ENCODE results near the gene ARHGAP6.

The ARHGAP6 gene

GRCh38 chrX:11665168-11666111 lies at the start of gene ARHGAP6:
TSS of gene ARHGAP6 (minus strand) at chrX:11665920. CDS start at chrX:11664828, 1,092 bp downstream.
- no peak for DNase-seq

GRCh38 chrX:11704725-11705495 lies 39.2 kb upstream of the ARHGAP6 start:
- no peak for DNase-seq

GRCh38 chrX:11703855-11704254 lies 38.1 kb upstream of the ARHGAP6 start:
- no peak for DNase-seq

- DNase-seq: no peak
Measured at GRCh38 chrX:11702965-11703631, 37.4 kb upstream of the ARHGAP6 start.

GRCh38 chrX:11702420-11702819 lies 36.7 kb upstream of the ARHGAP6 start:
- DNase-seq: no peak

- DNase-seq: no peak
Measured at GRCh38 chrX:11698702-11699101, 33.0 kb upstream of the ARHGAP6 start.

GRCh38 chrX:11688201-11688600 lies 22.5 kb upstream of the ARHGAP6 start:
- no peak for DNase-seq

- DNase-seq: no peak
Measured at GRCh38 chrX:11687157-11687556, 21.4 kb upstream of the ARHGAP6 start.

- no peak for DNase-seq
Measured at GRCh38 chrX:11683057-11683456, 17.3 kb upstream of the ARHGAP6 start.

- no peak for DNase-seq
Measured at GRCh38 chrX:11678158-11678557, 12.4 kb upstream of the ARHGAP6 start.

GRCh38 chrX:11672213-11672612 lies 6.5 kb upstream of the ARHGAP6 start:
- no peak for DNase-seq

GRCh38 chrX:11670316-11670715 lies 4.6 kb upstream of the ARHGAP6 start:
- DNase-seq: no peak

GRCh38 chrX:11666952-11667685 lies 1.4 kb upstream of the ARHGAP6 start:
- DNase-seq: no peak

- DNase-seq: no peak
Measured at GRCh38 chrX:11666164-11666563, 444 bp upstream of the ARHGAP6 start.

- DNase-seq: no peak
Measured at GRCh38 chrX:11664211-11665167, 1.2 kb downstream of the ARHGAP6 start.

- DNase-seq: no peak
Measured at GRCh38 chrX:11663875-11664210, 1.9 kb downstream of the ARHGAP6 start.

- DNase-seq: no peak
Measured at GRCh38 chrX:11655282-11656015, 10.3 kb downstream of the ARHGAP6 start.

GRCh38 chrX:11648705-11649519 lies 16.8 kb downstream of the ARHGAP6 start:
- no peak for DNase-seq

- DNase-seq: no peak
Measured at GRCh38 chrX:11647138-11647537, 18.6 kb downstream of the ARHGAP6 start.

Measured in stimulated activated naive CD4-positive, alpha-beta T cell treated with Interleukin-2 at 50 U/mL for 16 hours (primary cell).